Measurements from ENCODE around the gene ESPN. TPM values are rescaled to one million over a fixed set of nuclear protein-coding genes. Genes with fewer than 3 reads are reported as not detected.

ESPN gene
- total RNA-seq, 2 experiments from 2014 or later, result 0.96 to 0.98 TPM

DNA sequence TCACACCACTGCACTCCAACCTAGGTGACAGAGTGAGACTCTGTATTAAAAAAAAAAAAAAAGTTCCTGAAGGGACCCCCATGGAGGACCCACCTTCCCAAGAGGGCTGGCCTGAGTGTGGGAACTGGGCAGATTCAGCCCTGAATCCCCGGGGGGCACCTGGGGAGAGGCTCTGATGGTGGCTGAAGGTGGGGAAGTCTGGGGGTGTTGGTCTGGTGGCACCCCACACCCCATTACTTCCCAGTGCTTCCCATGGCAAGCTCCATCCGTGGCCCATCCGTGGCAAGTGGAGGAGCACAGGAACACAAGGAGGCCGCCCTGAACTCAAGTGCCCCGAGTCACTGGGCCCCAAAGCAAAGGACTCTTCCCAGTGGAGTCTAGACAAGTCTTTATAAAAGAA lies 42.2 kb downstream of the ESPN start:
- H3K27ac Mint-ChIP-seq, result peak overlapping the region; percentile 35

DNA sequence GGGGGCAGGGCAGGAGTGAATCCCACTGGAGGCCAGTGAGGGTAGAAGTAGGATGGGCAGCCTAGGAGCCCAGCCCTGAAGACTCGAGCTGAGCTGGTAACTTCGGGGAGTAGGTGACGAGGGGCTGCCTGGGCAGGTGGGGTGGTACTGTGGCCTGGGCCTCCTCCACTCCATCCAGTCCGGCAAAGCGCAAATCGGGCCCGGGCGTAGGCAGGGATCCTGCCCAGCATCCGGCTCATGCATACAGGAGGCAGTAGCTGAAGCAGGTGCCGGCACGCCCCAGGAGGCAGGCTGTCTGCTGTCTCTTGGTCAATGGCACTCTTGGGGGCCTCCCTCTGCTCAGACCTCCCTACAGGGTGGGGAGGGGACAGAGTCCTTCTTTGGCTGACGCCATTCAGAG lies 42.6 kb downstream of the ESPN start:
- no peak overlapping the region for H3K4me3 Mint-ChIP-seq
- no peak for DNase-seq
- peaks cover 24% of the 10 kb centered on the region for H3K36me3 Mint-ChIP-seq (ENCODE audit: low read depth)
- CTCF ChIA-PET, result interaction anchor here (0.8 to 2.7 kb wide), 7 partner anchors 11 to 221 kb away, joined by 3 to 10 read pairs (median 4); partner anchors contain the start of genes NOL9 and TAS1R1
- H3K4me1 Mint-ChIP-seq, result peaks cover 23% of the 10 kb centered on the region
- POLR2A ChIA-PET, result no interaction called here
- H3K27ac Mint-ChIP-seq, result no peak overlapping the region
- H3K9me3 Mint-ChIP-seq, result no peaks in the 10 kb centered on the region
- H3K27me3 Mint-ChIP-seq, result no peaks in the 10 kb centered on the region

More for the DNA sequence above, 42.2 kb downstream of the ESPN start:
- DNase-seq, result no peak
- H3K27me3 Mint-ChIP-seq, result no peaks in the 10 kb centered on the region
- H3K4me3 Mint-ChIP-seq, result peak overlapping the region; percentile 96
- peaks cover 28% of the 10 kb centered on the region for H3K36me3 Mint-ChIP-seq (ENCODE audit: low read depth)
- peaks cover 28% of the 10 kb centered on the region for H3K4me1 Mint-ChIP-seq
- H3K9me3 Mint-ChIP-seq, result no peaks in the 10 kb centered on the region
- POLR2A ChIA-PET, result interaction anchor here (0.6 to 1.2 kb wide), 2 partner anchors 113 to 134 kb away, joined by 3 read pairs; partner anchors contain the start of gene ZBTB48
- CTCF ChIA-PET, result interaction anchor here (0.6 to 2.7 kb wide), 9 partner anchors 11 to 221 kb away, joined by 3 to 10 read pairs (median 3); partner anchors contain the start of genes NOL9 and TAS1R1

DNA sequence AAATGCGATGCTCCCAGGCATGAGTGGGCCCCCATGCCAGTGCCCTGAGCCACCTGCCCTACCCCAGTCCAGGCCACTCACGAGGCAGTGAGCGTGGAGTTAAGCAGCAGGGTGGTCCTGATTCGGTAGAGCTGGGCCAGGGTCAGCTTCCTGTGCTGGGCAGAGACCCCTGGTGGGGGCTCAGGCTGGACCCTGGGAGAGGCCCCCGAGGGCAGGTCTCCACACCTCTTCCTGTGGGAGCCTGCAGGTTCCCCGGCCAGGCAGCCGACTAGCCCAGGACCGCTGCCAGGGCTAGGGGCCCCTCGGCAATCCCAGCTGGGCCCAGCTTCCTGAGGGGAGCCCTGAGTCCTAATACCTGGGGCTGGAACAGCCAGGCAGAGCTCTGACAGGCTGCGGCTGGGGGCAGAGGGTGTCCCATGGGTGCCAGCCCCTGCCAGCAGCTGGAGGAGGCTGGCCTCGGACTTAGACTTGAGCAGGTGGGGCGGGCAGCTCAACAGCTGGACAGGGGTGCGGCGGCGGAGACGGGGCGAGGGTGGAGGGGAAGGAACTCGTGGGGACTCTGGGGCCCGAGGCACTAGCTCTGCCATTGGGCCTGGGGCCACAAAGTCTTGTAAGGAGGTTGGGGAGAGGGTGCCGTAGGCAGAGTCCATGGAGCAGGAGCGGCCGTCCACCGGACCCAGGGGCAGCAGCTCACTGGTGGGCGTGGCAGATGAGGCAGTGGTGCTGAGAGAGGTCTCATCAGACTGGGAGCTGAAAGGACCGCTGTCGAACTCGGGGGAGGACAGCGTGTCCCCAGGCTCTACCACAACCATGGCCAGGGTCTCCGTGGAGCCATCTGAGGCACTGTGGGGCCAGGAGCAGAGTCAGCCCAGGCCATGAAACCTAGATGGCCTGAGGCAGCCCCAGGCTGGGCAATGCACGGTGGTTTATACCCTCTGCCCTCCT lies 43.4 kb downstream of the ESPN start:
- POLR2A ChIA-PET, result interaction anchor here (1.0 kb wide), 1 partner anchor 25 kb away, joined by 3 read pairs; no protein-coding TSS in a partner anchor
- DNase-seq, result no peak
- Mint-ChIP-seq H3K4me1 (peaks cover 17% of the 10 kb centered on the region), H3K27me3 (no peaks in the 10 kb centered on the region), H3K27ac (no peak overlapping the region), H3K9me3 (no peaks in the 10 kb centered on the region), H3K4me3 (no peak overlapping the region), H3K36me3 (ENCODE audit: low read depth) (peaks cover 16% of the 10 kb centered on the region)
- CTCF ChIA-PET, result interaction anchor here (0.8 to 2.7 kb wide), 4 partner anchors 10 to 44 kb away, joined by 3 to 10 read pairs (median 4); no protein-coding TSS in a partner anchor

DNA sequence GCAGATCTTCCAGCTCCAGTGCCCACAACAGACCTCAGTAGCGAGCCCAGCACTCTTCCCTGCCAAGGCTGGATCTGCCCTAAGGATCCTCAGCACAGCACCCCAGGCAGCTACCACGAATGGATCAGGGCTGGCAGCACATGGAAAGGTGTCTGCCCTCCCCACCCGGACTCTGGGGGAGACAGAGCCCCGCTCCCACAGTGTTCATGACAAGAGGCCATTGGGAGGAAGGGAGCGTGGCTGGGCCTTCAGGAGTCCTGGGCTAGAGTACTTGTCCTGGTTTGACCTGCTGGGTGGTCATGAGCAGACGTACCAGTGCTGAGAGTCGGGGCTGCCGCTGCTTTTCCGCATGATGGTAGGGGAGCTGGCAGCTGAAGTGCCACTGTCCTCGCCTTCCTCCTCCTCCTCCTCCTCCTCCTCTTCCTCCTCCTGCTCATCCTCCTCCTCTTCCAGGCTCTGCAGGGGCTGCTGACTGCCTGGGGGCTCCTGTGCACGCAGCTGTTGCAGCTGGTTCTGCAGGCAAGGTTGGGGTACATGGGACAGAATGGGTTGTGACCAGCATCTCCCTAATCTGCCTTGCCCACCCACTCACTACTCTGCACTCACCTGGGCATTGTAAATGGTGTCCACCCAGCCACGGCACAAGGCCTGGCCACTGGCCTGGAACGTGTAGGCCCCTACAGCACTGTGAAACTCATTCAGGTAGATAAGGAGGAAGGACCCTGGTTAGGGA lies 44.3 kb downstream of the ESPN start:
- Mint-ChIP-seq H3K27ac (no peak overlapping the region), H3K27me3 (no peaks in the 10 kb centered on the region), H3K36me3 (ENCODE audit: low read depth) (peaks cover 11% of the 10 kb centered on the region), H3K9me3 (no peaks in the 10 kb centered on the region), H3K4me3 (no peak overlapping the region), H3K4me1 (peaks cover 13% of the 10 kb centered on the region)
- no peak for DNase-seq
- ChIA-PET POLR2A (interaction anchor here (1.0 kb wide), 1 partner anchor 24 kb away, joined by 3 read pairs; no protein-coding TSS in a partner anchor), CTCF (interaction anchor here (2.7 kb wide), 1 partner anchor 30 kb away, joined by 10 read pairs; no protein-coding TSS in a partner anchor)

DNA sequence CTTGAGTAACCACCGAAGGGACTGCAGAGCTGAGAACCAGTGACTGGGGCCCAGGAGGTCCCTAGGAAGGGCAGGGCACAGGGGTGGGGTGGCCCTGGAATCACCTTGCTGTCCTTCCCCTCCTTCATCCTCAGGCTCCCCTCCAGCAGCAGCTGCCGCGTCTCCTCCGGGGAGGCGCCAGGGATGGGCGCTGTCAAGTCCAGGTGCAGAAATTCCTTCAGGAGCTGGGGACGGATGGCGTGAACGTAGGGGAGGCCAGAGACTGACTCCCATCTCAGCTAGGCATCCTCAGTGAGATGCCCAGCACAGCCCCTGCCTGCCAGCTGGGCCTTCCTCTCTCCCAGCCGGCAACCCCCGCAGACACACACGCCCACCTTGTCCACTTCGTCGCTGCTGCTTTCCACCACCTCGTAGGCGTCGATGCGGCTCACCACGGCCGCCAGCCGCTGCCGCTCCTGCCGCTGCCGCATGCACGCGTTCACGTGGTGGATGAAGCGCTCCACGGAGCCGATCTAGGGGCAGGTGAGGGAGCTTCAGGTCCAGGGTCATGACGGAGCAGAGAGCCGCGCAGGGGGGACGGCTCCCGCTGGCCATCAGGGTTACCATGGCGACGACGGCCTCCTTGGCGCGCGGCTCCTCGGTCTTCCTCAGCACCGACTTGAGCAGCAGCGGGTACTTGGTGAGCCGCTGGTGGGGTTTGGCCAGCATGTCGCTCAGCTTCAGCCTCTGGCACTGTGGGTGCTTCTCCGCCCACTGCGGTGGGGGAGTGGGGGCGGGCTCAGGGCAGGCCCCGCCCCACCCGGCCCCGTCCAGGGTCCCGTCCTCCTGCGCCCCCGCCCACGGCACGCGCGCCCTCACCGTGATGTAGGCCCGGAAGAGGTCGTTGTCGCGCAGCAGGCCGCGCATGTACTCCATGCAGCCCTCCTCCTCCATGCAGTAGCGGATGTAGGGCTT lies 45.8 kb downstream of the ESPN start:
- H3K36me3 Mint-ChIP-seq (ENCODE audit: low read depth), result peaks cover 2% of the 10 kb centered on the region
- ChIA-PET POLR2A (no interaction called here), CTCF (interaction anchor here (1.3 kb wide), 1 partner anchor 111 kb away, joined by 3 read pairs; no protein-coding TSS in a partner anchor)
- H3K27ac Mint-ChIP-seq, result no peak overlapping the region
- H3K4me1 Mint-ChIP-seq, result peaks cover 4% of the 10 kb centered on the region
- DNase-seq, result no peak
- no peak overlapping the region for H3K4me3 Mint-ChIP-seq
- no peaks in the 10 kb centered on the region for H3K9me3 Mint-ChIP-seq
- no peaks in the 10 kb centered on the region for H3K27me3 Mint-ChIP-seq

DNA sequence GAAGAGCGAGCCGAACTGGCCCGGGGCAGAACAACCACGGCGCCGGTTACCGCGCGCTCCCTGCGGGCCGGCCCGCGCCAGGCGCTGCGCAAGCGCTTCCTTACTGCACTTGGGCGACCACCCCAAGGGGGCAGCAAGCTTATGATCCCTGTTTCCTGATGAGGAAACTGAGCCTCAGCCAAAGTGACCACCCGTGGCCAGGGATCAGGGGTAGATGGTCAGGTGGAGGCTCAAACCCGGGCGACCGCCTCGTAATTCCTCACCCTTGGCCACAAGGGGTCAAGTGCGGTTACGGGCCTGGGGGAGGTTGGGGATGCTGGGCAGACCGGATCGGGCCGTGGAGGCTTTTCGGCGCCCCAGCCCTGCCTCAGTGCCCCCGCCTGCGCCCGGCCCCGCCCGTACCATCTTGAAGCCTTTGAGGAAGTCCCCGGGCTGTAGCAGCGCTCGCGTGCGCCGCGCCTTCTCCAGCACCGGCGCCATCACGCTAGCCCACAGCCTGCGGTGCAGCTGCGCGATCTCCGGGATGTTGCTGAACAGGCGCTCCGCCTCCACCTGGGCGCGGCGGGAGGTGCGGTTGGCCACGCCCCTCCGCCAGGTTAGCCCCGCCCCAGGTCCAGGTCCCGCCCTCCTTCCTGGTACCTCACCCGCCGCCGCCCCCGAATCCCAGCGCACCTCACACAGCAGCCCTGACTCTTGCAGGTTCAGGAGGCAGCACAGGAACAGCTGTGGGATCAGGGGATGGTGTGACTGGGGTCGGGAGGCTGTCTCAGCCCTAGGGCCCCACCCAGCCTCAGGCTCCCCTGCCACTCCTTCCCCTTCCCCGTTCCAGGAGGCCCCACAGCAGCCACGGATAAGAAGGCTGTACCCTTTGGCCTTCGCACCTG lies 46.8 kb downstream of the ESPN start:
- H3K4me3 Mint-ChIP-seq, result no peak overlapping the region

DNA sequence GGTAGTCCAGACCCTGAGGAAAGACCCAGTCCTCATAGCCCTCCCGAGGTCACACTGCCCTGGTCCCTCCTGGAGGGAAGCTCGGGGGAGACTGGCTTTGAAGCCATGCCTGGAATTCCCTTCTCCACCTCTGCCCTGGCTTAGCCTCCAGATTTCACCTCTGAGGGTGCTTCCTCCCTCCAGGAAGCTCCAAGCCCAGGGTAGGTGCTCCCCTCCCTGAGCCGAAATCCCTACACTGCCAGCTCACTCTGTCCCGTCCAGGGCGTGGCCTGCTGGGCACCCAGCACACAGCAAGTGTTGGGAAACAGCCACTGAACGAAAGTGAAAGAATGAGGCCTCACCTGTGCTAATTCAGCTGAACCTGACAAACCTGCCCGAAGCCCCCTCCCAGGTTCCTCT lies 47.4 kb downstream of the ESPN start:
- H3K36me3 Mint-ChIP-seq (ENCODE audit: low read depth), result no peaks in the 10 kb centered on the region
- H3K4me3 Mint-ChIP-seq, result no peak overlapping the region
- no peaks in the 10 kb centered on the region for H3K27me3 Mint-ChIP-seq
- POLR2A ChIA-PET, result interaction anchor here (0.7 to 1.4 kb wide), 2 partner anchors 9 to 12 kb away, joined by 3 to 6 read pairs; no protein-coding TSS in a partner anchor
- H3K27ac Mint-ChIP-seq, result no peak overlapping the region
- CTCF ChIA-PET, result interaction anchor here (0.8 to 1.8 kb wide), 4 partner anchors 8 to 174 kb away, joined by 3 to 4 read pairs (median 4); no protein-coding TSS in a partner anchor
- H3K9me3 Mint-ChIP-seq, result no peaks in the 10 kb centered on the region
- no peaks in the 10 kb centered on the region for H3K4me1 Mint-ChIP-seq
- DNase-seq, result no peak

More for the DNA sequence above, 46.8 kb downstream of the ESPN start:
- Mint-ChIP-seq H3K4me1 (peaks cover 2% of the 10 kb centered on the region), H3K27me3 (no peaks in the 10 kb centered on the region), H3K36me3 (ENCODE audit: low read depth) (no peaks in the 10 kb centered on the region), H3K27ac (no peak overlapping the region), H3K9me3 (no peaks in the 10 kb centered on the region)
- no peak for DNase-seq
- ChIA-PET CTCF (interaction anchor here (0.8 to 1.8 kb wide), 4 partner anchors 8 to 175 kb away, joined by 3 to 4 read pairs (median 4); no protein-coding TSS in a partner anchor), POLR2A (interaction anchor here (0.7 to 1.4 kb wide), 2 partner anchors 9 to 11 kb away, joined by 3 to 6 read pairs; no protein-coding TSS in a partner anchor)

DNA sequence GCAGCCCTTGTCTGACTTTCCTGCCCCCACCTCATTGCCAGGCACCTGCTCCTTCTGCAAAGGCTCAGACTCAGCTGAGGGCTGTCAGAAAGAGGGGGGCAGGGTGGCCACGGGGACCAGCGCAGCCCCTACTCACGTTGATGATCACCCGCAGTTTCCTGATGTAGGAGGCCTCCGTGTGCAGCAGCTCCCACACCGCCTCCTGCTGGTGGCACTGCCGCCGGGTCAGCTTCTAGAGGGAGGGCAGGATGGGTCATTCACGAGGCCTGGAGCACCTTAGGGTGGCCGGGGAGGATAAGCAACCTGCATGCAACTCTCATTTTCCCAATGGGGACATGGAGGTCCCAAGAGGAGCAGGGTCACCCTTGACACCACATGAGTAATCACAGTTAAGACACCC lies 47.8 kb downstream of the ESPN start:
- no peaks in the 10 kb centered on the region for H3K27me3 Mint-ChIP-seq
- no peak for DNase-seq
- no peaks in the 10 kb centered on the region for H3K36me3 Mint-ChIP-seq (ENCODE audit: low read depth)
- POLR2A ChIA-PET, result interaction anchor here (1.0 to 1.4 kb wide), 2 partner anchors 9 to 13 kb away, joined by 3 to 6 read pairs; no protein-coding TSS in a partner anchor
- H3K4me1 Mint-ChIP-seq, result no peaks in the 10 kb centered on the region
- H3K9me3 Mint-ChIP-seq, result no peaks in the 10 kb centered on the region
- CTCF ChIA-PET, result interaction anchor here (0.8 to 1.8 kb wide), 5 partner anchors 9 to 174 kb away, joined by 3 to 4 read pairs (median 4); no protein-coding TSS in a partner anchor
- H3K4me3 Mint-ChIP-seq, result no peak overlapping the region
- no peak overlapping the region for H3K27ac Mint-ChIP-seq

DNA sequence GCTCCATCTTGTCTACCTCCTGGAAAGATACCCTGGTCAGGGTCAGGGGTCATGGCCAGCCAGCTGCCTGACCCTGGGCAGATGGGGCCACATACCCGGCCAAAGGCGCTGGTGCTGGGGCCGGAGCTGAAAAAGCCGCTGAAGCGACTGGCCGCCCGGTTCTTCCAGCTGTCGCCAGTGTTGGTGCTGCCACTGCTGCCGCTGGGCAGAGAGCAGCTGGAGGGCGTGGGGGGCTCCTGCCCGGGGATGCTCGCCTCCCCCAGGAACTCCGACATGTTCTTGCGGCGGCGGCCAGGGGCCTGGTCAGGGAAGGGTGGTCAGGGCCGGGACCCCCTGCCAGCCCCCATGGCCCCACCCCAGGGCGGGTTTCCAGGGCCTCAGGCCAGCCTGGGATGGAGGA lies 48.6 kb downstream of the ESPN start:
- Mint-ChIP-seq H3K27me3 (no peaks in the 10 kb centered on the region), H3K9me3 (no peaks in the 10 kb centered on the region), H3K4me1 (no peaks in the 10 kb centered on the region), H3K4me3 (no peak overlapping the region), H3K27ac (no peak overlapping the region), H3K36me3 (ENCODE audit: low read depth) (no peaks in the 10 kb centered on the region)
- no peak for DNase-seq
- CTCF ChIA-PET, result interaction anchor here (0.6 to 1.8 kb wide), 5 partner anchors 10 to 371 kb away, joined by 3 to 4 read pairs (median 4); no protein-coding TSS in a partner anchor
- POLR2A ChIA-PET, result interaction anchor here (0.8 to 1.0 kb wide), 2 partner anchors 10 to 13 kb away, joined by 3 to 4 read pairs; no protein-coding TSS in a partner anchor

DNA sequence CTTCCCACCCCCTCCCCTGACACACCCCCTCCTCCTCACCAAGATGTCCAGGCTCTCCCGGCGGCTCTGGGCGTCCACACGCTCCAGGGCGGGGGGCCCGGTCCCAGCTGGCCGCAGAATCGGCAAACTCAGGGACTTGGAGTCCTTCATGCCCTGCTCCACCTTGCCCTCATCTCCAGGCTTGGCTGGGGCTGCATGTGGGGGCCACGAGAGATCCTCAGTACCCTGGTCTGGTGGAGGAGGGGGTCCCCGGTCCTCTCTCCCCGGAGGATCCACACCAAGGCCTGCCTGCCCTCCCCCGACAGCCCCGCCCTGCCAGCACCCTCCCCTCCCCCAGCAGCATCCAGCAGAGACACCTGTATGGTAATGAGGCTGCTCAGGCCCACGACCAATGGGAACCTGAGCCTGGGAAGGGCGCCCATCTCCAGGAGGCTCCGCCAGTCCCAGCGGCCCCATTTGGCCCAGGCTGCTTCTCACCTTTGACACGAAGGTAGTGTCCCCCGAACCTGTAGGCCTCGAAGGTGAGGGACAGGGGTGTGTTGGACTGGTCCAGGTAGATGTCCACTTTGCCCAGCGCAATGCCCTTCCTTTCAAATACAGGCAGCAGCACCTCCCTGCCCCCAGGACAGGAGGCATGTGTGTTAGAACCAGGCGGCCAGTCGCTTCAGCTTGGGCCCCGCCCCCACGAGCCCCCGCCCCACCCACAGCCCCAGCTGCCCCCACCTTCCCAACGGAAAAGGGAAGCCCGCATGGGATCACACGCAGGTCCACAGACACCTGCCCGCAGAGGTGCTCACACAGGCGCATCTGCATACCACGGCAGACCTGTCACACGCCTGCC lies 49.6 kb downstream of the ESPN start:
- ChIA-PET CTCF (interaction anchor here (3.3 kb wide), 1 partner anchor 52 kb away, joined by 9 read pairs; no protein-coding TSS in a partner anchor), POLR2A (no interaction called here)
- no peaks in the 10 kb centered on the region for H3K36me3 Mint-ChIP-seq (ENCODE audit: low read depth)

More for the DNA sequence above, 49.6 kb downstream of the ESPN start:
- H3K4me1 Mint-ChIP-seq, result no peaks in the 10 kb centered on the region
- no peaks in the 10 kb centered on the region for H3K27me3 Mint-ChIP-seq
- H3K4me3 Mint-ChIP-seq, result no peak overlapping the region
- DNase-seq, result no peak
- no peak overlapping the region for H3K27ac Mint-ChIP-seq
- H3K9me3 Mint-ChIP-seq, result no peaks in the 10 kb centered on the region
